Erythroblast (primary cell): ENCODE results near the gene BAD.

ENCODE experiments used
- GATA1 ChIP-seq: IDR thresholded peaks from 2 replicates; pipeline ENCODE4 v1.6.1; 2011; ENCODE audit warnings: low read depth, mild to moderate bottlenecking, control low read depth, low read length, moderate library complexity
- POLR2A ChIP-seq: IDR thresholded peaks from 2 replicates; pipeline ENCODE4 v1.6.1; 2011; ENCODE audit warnings: mild to moderate bottlenecking, low read length

DNA sequence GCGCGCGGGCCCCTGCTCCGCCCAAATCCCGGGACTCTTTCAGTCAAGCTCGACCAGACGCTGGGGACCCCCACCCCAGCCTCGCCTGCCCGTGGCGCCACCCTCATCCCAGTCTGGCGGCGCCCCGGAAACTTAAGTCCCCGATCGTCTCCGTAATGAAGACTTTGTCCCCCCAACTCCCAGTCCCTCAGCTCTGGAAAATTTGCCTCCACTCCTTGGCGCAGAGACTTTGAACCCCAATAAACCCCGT lies 32.8 kb downstream of the BAD start:
- TF ChIP-seq POLR2A (peak; percentile 15), GATA1 (no peak)
